Thoracic aorta (tissue), 2 donors: ENCODE data around the gene FER. TPM values are rescaled to one million over a fixed set of nuclear protein-coding genes. Genes with fewer than 3 reads are reported as not detected.
"Not testable (repeated sequence)": the region's sequence is repeated elsewhere in the genome, so short reads cannot be mapped to it uniquely, and the experiment has no call there.

Source experiments
- ATAC-seq: fragments of 150-250 bp; one replicate; pipeline ENCODE4 v1.8.0; 2017; ENCODE audit warnings: low read depth; ENCODE audit not compliant: insufficient number of reproducible peaks, low FRiP score
- DNase-seq: peaks from one replicate; pipeline ENCODE4 v3.0.0-alpha.2; 2020; ENCODE audit warnings: low spot score
- H3K27ac ChIP-seq, 2 donors: fragments of 200-600 bp; sonication (generic); 1 replicate in 1 of 2; 2 replicates in 1 of 2; pipeline ENCODE4 v1.5.1; 2016; ENCODE audit warnings: mild to moderate bottlenecking in 2 of 2, moderate library complexity in 2 of 2
- H3K27me3 ChIP-seq: fragments of 200-600 bp; sonication (generic); replicated peaks from 2 replicates; pipeline ENCODE4 v1.6.0; 2016; ENCODE audit warnings: mild to moderate bottlenecking; ENCODE audit not compliant: insufficient read depth
- H3K36me3 ChIP-seq: fragments of 200-600 bp; sonication (generic); one replicate; pipeline ENCODE4 v1.5.1; 2016
- H3K4me1 ChIP-seq, 2 donors: fragments of 200-600 bp; sonication (generic); 1 replicate in 1 of 2; 2 replicates in 1 of 2; pipeline versions ENCODE4 v1.5.1 to v1.6.0; 2016; ENCODE audit warnings: low read depth in 2 of 2, mild to moderate bottlenecking in 1 of 2; ENCODE audit not compliant: control insufficient read depth in 1 of 2
- H3K4me3 ChIP-seq: fragments of 200-600 bp; sonication (generic); 2 replicates; pipeline ENCODE4 v1.5.1; 2016; ENCODE audit warnings: mild to moderate bottlenecking
- H3K9me3 ChIP-seq: fragments of 200-600 bp; sonication (generic); 2 replicates; pipeline ENCODE4 v1.5.1; 2016
- CTCF ChIP-seq: fragments of 200-600 bp; sonication (generic); IDR thresholded peaks from one replicate; pipeline ENCODE4 v1.5.1; 2019; ENCODE audit warnings: antibody characterized with exemption
- total RNA-seq, 2 donors: library from RNA; depleted of rRNA; stranded (reverse); fragments of >200 nt; gene quantifications; one replicate each; pipeline versions ENCODE4 v1.1.0 to v1.2.3, GENCODE V29; 2016

The FER gene
- total RNA-seq, 2 donors from 2014 or later, result 15.6 to 38.1 TPM

GRCh38 chr5:109045710-109046109 is 298.0 kb downstream of the FER start:
- peaks cover 5 to 6% of the 10 kb centered on the region in 2 donors for H3K4me1 ChIP-seq
- H3K27me3 ChIP-seq, result no peaks in the 10 kb centered on the region
- no peaks in the 10 kb centered on the region for H3K9me3 ChIP-seq
- H3K36me3 ChIP-seq, result no peaks in the 10 kb centered on the region
- no peak overlapping the region for H3K27ac ChIP-seq
- DNase-seq (no peak), ATAC-seq (no peak)
- H3K4me3 ChIP-seq, result no peak overlapping the region
- TF ChIP-seq CTCF, result no peak

- Histone ChIP-seq H3K4me3 (no peak overlapping the region), H3K4me1 (peaks cover 5 to 6% of the 10 kb centered on the region in 2 donors), H3K9me3 (no peaks in the 10 kb centered on the region), H3K27ac (no peak overlapping the region), H3K36me3 (peaks cover 8% of the 10 kb centered on the region), H3K27me3 (no peaks in the 10 kb centered on the region)
- no peak for TF ChIP-seq CTCF
- no peak for ATAC-seq
- no peak for DNase-seq
Measured at GRCh38 chr5:109049565-109049964, 301.9 kb downstream of the FER start.

- ATAC-seq, H3K4me1 ChIP-seq, H3K36me3 ChIP-seq, H3K9me3 ChIP-seq, H3K4me3 ChIP-seq, H3K27me3 ChIP-seq, H3K27ac ChIP-seq, DNase-seq: not testable (repeated sequence)
Measured at GRCh38 chr5:109050321-109050720, 302.6 kb downstream of the FER start.

- H3K27ac ChIP-seq, H3K4me3 ChIP-seq, DNase-seq, H3K9me3 ChIP-seq, ATAC-seq, H3K36me3 ChIP-seq, H3K4me1 ChIP-seq, H3K27me3 ChIP-seq: not testable (repeated sequence)
Measured at GRCh38 chr5:109052216-109052615, 304.5 kb downstream of the FER start.

GRCh38 chr5:109053995-109054417 is 306.3 kb downstream of the FER start:
- no peak overlapping the region for H3K4me3 ChIP-seq
- H3K27me3 ChIP-seq, result no peaks in the 10 kb centered on the region
- TF ChIP-seq CTCF, result no peak
- no peaks in the 10 kb centered on the region for H3K9me3 ChIP-seq
- no peaks in the 10 kb centered on the region for H3K4me1 ChIP-seq
- no peak for DNase-seq
- no peak for ATAC-seq
- peaks cover 8% of the 10 kb centered on the region for H3K36me3 ChIP-seq
- H3K27ac ChIP-seq, result no peak overlapping the region

GRCh38 chr5:109060378-109061025 is 312.8 kb downstream of the FER start:
- Histone ChIP-seq H3K27me3 (no peaks in the 10 kb centered on the region), H3K36me3 (no peaks in the 10 kb centered on the region), H3K4me1 (peaks cover 9 to 12% of the 10 kb centered on the region in 2 donors), H3K4me3 (no peak overlapping the region), H3K27ac (no peak overlapping the region), H3K9me3 (no peaks in the 10 kb centered on the region)
- no peak for ATAC-seq
- no peak for TF ChIP-seq CTCF
- no peak for DNase-seq
